ENCODE data around the gene KIF3C.
"Not testable (repeated sequence)": the region's sequence is repeated elsewhere in the genome, so short reads cannot be mapped to it uniquely, and the experiment has no call there.

Gene KIF3C

GRCh38 chr2:25912851-25913695 is 69.2 kb downstream of the KIF3C start:
- no peak for DNase-seq
- H3K27ac ChIP-seq = no peak overlapping the region
- no peak for TF ChIP-seq CTCF (IDR thresholded peaks at IDR 0.05; ENCODE audit: low read depth, low read length, missing control alignments)
- in situ Hi-C loops (cut with HindIII; ENCODE audit: low pct_ligation_motif_present, low sequenced_read_pairs) = no loop called here
- H3K4me3 ChIP-seq (ENCODE audit: low read depth, low read length) = no peak overlapping the region
- H3K36me3 ChIP-seq (replicated peaks) = no peaks in the 10 kb centered on the region
- no peaks in the 10 kb centered on the region for H3K27me3 ChIP-seq (replicated peaks)

- H3K27me3 ChIP-seq (replicated peaks); in situ Hi-C loops (cut with HindIII; ENCODE audit: low pct_ligation_motif_present, low sequenced_read_pairs); H3K4me3 ChIP-seq (ENCODE audit: low read depth, low read length); DNase-seq; H3K27ac ChIP-seq; H3K36me3 ChIP-seq (replicated peaks): not testable (repeated sequence)
Measured at GRCh38 chr2:25909574-25909973, 72.7 kb downstream of the KIF3C start.

GRCh38 chr2:25905126-25905525 is 77.2 kb downstream of the KIF3C start:
- Histone ChIP-seq H3K27me3 (replicated peaks) (no peaks in the 10 kb centered on the region), H3K4me3 (ENCODE audit: low read depth, low read length) (no peak overlapping the region), H3K27ac (no peak overlapping the region), H3K36me3 (replicated peaks) (no peaks in the 10 kb centered on the region)
- no peak for TF ChIP-seq CTCF (IDR thresholded peaks at IDR 0.05; ENCODE audit: low read depth, low read length, missing control alignments)
- DNase-seq = no peak
- in situ Hi-C loops (cut with HindIII; ENCODE audit: low pct_ligation_motif_present, low sequenced_read_pairs) = no loop called here

- in situ Hi-C loops (cut with HindIII; ENCODE audit: low pct_ligation_motif_present, low sequenced_read_pairs) = no loop called here
- no peak for DNase-seq
- no peaks in the 10 kb centered on the region for H3K27me3 ChIP-seq (replicated peaks)
- no peak overlapping the region for H3K4me3 ChIP-seq (ENCODE audit: low read depth, low read length)
- H3K27ac ChIP-seq = no peak overlapping the region
- no peak for TF ChIP-seq CTCF (IDR thresholded peaks at IDR 0.05; ENCODE audit: low read depth, low read length, missing control alignments)
- H3K36me3 ChIP-seq (replicated peaks) = no peaks in the 10 kb centered on the region
Measured at GRCh38 chr2:25903216-25903776, 79.0 kb downstream of the KIF3C start.

GRCh38 chr2:25899404-25899970 is 82.8 kb downstream of the KIF3C start:
- no peaks in the 10 kb centered on the region for H3K36me3 ChIP-seq (replicated peaks)
- no peak for TF ChIP-seq CTCF (IDR thresholded peaks at IDR 0.05; ENCODE audit: low read depth, low read length, missing control alignments)
- no peak overlapping the region for H3K27ac ChIP-seq
- DNase-seq = no peak
- in situ Hi-C loops (cut with HindIII; ENCODE audit: low pct_ligation_motif_present, low sequenced_read_pairs) = no loop called here
- no peaks in the 10 kb centered on the region for H3K27me3 ChIP-seq (replicated peaks)
- no peak overlapping the region for H3K4me3 ChIP-seq (ENCODE audit: low read depth, low read length)

- H3K27ac ChIP-seq = no peak overlapping the region
- TF ChIP-seq CTCF (IDR thresholded peaks at IDR 0.05; ENCODE audit: low read depth, low read length, missing control alignments) = no peak
Measured at GRCh38 chr2:25897506-25897905, 84.8 kb downstream of the KIF3C start.

GRCh38 chr2:25896308-25896707 is 86.0 kb downstream of the KIF3C start:
- H3K4me3 ChIP-seq (ENCODE audit: low read depth, low read length); in situ Hi-C loops (cut with HindIII; ENCODE audit: low pct_ligation_motif_present, low sequenced_read_pairs); H3K27me3 ChIP-seq (replicated peaks); H3K36me3 ChIP-seq (replicated peaks); H3K27ac ChIP-seq; DNase-seq: not testable (repeated sequence)

More at GRCh38 chr2:25897506-25897905, 84.8 kb downstream of the KIF3C start:
- no peak for DNase-seq
- Histone ChIP-seq H3K36me3 (replicated peaks) (no peaks in the 10 kb centered on the region), H3K27me3 (replicated peaks) (no peaks in the 10 kb centered on the region), H3K4me3 (ENCODE audit: low read depth, low read length) (no peak overlapping the region)
- in situ Hi-C loops (cut with HindIII; ENCODE audit: low pct_ligation_motif_present, low sequenced_read_pairs) = no loop called here

Data from brain microvascular endothelial cell (primary cell).